GM23338 (cell line): ENCODE measurements around the gene EMILIN2.
"Not testable (repeated sequence)": the region's sequence is repeated elsewhere in the genome, so short reads cannot be mapped to it uniquely, and the experiment has no call there.

Experiments used
- CTCF ChIP-seq, 2 experiments: fragments of 200-600 bp in 1 of 2; sonication (generic) in 1 of 2; conservative IDR thresholded peaks; 2 replicates each; pipeline versions ENCODE4 v1.5.1 to v1.6.1; 2016 to 2017; ENCODE audit warnings: antibody characterized with exemption in 2 of 2, low read depth in 2 of 2, mild to moderate bottlenecking in 2 of 2, moderate library complexity in 1 of 2
- POLR2AphosphoS5 ChIP-seq: IDR thresholded peaks from 2 replicates; pipeline ENCODE4 v1.6.1; 2016; ENCODE audit warnings: antibody characterized with exemption, low read depth

- TF ChIP-seq CTCF (conservative IDR thresholded peaks at IDR 0.05; ENCODE audit: low read depth in 2 of 2); POLR2AphosphoS5: not testable (repeated sequence)
Measured at GRCh38 chr18:2836118-2836517, 10.7 kb upstream of the EMILIN2 start.
